HG03045 (cell line): ENCODE measurements around the gene ULK2.
"Not testable (repeated sequence)": the region's sequence is repeated elsewhere in the genome, so short reads cannot be mapped to it uniquely, and the experiment has no call there.

Source experiments
- ATAC-seq: cut with Tn5 transposase; IDR thresholded peaks from one replicate; pipeline ENCODE4 v1.9.1; 2021; ENCODE audit warnings: mild to moderate bottlenecking, moderate library complexity; ENCODE audit not compliant: unreplicated experiment

The ULK2 gene

GRCh38 chr17:19868079-19868395 lies 301 bp upstream of the ULK2 start:
- ATAC-seq = peak; percentile 7

- peak; percentile 29 for ATAC-seq
Observed at GRCh38 chr17:19867079-19867328, 732 bp downstream of the ULK2 start.

GRCh38 chr17:19865021-19865420 lies 2.7 kb downstream of the ULK2 start:
- no peak for ATAC-seq

- ATAC-seq = not testable (repeated sequence)
Observed at GRCh38 chr17:19860647-19861177, 7.0 kb downstream of the ULK2 start.

- ATAC-seq = no peak
Observed at GRCh38 chr17:19857640-19858039, 10.1 kb downstream of the ULK2 start.

GRCh38 chr17:19833914-19834313 lies 33.8 kb downstream of the ULK2 start:
- no peak for ATAC-seq

- ATAC-seq = no peak
Observed at GRCh38 chr17:19830061-19830460, 37.7 kb downstream of the ULK2 start.

GRCh38 chr17:19812407-19812806 lies 55.3 kb downstream of the ULK2 start:
- ATAC-seq = no peak

- no peak for ATAC-seq
Observed at GRCh38 chr17:19805006-19805405, 62.7 kb downstream of the ULK2 start.

GRCh38 chr17:19800571-19800970 lies 67.2 kb downstream of the ULK2 start:
- ATAC-seq = no peak

GRCh38 chr17:19799796-19800195 lies 67.9 kb downstream of the ULK2 start:
- no peak for ATAC-seq

GRCh38 chr17:19796457-19796856 lies 71.3 kb downstream of the ULK2 start:
- no peak for ATAC-seq

GRCh38 chr17:19791918-19792550 lies 75.7 kb downstream of the ULK2 start:
- no peak for ATAC-seq

- no peak for ATAC-seq
Observed at GRCh38 chr17:19787733-19788357, 79.9 kb downstream of the ULK2 start.

- no peak for ATAC-seq
Observed at GRCh38 chr17:19785854-19786253, 81.9 kb downstream of the ULK2 start.

- ATAC-seq = no peak
Observed at GRCh38 chr17:19781488-19782458, 86.0 kb downstream of the ULK2 start.

GRCh38 chr17:19780846-19781245 lies 86.9 kb downstream of the ULK2 start:
- ATAC-seq = no peak

- ATAC-seq = no peak
Observed at GRCh38 chr17:19773534-19773933, 94.2 kb downstream of the ULK2 start.

- no peak for ATAC-seq
Observed at GRCh38 chr17:19771971-19772630, 95.6 kb downstream of the ULK2 start.

GRCh38 chr17:19770985-19771735 lies 96.6 kb downstream of the ULK2 start:
- ATAC-seq = no peak
